Measurements from ENCODE around the gene FAM114A1.

The FAM114A1 gene

DNA sequence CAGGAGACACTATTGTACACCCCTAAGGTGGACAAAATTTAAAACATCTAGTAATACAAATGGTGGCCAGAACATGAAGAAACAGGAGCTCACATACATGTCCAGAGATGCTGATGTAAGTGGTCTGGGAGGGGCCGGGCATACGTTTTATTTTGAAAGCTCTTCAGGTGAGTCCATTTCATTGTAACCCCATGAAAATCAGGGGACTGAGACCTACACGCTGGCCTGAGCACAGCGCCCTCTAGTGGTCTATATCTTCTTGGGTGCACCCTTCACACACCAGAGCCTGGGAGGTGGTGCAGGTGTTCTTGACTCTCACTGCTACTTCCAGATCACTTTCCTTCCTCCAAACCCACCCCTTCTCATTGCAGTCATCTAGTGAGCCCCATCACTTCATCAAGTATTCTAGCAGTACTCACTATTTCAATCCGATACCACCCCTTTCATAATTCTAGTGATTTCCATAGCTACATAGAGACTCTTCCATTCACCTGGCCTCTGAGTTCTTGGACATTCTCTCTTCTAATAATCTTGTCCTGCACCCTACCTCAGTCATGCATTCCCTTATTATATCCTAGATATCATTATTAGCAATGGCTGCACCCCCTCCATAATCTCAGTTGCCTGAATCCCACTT, 6.7 kb upstream of the FAM114A1 start:
- peak; percentile 64 for DNase-seq

DNA sequence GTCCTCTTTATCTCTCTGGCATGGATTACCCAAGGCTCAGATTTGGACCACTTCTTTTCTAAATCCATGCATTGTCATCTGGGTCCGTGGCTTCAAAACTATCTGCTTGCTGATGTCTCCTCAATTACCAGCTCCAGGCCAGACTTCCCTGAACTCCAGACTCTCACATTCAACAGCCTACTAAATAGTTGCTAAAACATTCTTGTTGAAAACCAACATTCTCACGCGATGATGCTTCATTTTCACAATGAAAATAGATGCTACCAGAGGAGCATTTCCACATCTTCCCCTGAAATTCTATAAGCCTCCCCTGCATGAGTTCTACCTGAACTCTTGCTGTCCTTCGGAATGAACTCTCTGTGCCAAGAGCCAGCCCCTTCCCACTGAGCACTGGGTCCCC, 5.8 kb upstream of the FAM114A1 start:
- no peak for DNase-seq

DNA sequence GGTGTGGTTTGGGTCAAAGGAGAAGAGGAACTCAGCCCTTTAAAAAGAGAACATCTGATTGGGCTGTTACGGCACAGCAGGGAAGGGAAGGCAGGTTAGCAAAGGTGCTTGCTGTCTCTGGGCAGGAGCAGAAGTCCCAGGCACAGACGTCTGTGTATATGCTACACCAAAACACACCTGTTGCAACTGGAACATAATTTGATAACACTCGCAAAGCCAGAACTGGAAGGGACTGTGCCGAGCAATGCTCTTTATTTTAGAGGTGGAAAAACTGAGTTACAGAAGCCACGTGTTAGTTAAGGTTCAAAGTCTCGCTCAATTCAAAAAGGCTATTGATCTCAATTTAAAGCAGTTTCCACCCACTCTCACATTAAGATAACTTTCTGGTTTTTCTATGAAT, 2.2 kb upstream of the FAM114A1 start:
- DNase-seq = no peak

DNA sequence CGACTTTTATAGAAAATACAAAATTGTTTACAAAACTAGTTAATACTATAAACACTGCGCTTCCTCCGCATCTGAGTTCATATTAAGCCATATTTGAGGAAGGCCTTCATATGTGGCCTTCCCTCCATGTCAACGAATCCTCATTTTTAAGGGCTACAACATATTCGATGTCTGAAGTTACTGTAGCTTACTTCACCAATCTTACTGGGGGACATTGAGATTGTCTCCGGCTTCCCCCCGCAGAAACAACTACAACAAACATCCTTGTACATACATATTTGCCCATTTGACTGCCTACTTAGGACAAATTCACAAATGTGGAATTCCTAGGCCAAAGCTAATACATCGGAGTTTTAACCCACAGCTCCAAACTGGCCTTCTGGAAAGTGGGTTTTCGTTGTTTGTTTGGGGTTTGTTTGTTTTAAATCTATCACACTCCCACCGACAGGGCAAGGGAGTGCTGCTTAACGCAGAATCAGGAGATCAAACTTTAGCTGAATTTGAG, 581 bp upstream of the FAM114A1 start:
- DNase-seq = no peak

DNA sequence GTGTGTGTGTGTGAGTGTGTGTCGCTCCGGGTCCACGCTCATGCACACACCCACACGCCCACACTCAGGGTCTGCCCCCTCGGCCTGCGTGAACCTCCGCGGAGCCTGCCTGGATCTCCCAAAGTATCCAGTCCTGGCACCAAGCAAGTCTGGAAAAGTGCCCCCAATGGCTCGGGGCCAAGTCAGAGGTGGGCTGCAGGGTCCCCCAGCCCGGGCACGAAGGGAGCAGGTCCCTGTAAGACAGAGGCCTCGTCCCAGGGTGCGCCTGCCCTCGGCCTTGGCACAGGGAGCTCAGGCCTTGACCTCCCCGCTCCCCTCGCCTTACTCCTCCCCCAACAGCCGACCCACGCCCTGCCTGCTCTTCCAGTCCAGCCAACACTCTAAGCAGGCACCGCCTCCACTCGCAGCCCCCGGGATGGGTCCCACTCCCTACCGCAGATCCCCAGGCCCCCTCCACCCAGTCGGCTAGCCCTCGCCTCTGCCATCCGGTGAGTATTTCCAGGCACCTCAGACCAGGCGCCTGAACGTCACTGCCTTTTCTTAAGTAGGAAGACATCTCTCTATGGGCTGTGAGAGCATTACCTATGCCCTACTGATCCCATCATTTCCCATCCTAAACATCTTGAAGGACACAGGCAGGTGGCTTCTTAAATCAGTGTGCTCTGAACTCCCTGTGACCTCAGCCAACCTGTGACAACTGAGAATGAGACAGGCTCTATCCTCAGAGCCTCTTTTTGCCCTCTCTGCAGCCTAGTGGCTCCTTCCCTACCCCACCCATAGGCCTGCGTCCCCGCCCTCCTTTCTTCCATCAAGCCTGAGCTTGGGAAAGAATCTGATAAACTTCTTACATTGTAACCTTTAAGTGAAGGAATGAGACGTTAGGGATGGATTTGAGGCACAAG, 704 bp downstream of the FAM114A1 start:
- no peak for DNase-seq

DNA sequence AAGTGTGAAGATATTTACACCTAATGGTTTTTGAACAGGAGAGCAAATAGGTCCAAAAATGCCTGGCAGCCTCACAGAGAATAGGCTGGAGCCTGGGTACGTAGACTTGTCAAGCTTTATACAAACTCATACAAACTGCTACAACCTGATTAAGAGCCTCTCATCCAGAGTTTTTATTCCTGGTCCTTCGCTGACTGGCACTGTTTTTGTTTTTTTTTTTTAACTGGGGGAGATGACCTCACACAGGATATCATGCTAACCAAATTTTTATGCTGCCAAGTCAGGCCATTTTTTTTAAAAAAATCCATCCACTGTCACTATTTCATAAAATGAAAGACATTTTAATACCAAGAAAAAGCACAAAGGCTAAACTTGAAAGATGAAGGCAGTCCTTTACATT, 1.9 kb downstream of the FAM114A1 start:
- no peak for DNase-seq

DNA sequence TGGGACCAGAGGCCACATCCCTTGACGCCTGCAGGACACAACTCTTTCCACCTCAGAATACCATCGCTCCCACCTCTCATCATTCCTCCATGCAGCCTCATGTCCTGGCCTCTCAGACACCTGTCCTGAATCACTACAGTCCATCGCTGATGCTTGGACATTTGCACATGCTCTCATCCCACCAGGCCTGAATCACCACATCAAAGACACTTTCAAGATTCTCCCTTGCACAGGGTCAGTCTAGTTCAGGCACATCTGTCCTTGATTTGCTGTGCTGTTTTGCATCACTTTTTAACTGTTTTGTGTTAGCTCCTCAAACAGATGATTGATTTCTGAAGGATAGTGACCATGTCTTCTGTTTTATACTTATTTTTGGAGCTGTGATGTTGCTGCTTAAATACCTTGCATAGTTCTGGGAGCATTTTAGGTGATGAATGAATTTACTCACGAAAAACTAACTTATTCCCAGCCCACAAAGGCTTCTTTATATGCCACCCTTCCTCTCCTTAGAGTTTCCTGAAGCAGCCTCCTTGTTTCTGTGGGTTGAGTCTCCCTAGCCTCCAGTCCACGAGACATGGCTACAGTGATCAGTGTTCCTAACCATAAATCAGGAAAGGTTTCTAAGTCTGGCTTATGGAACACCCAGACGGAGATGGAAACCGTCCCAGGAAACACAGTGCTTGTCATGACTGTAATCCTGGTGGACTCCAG, 2.6 kb downstream of the FAM114A1 start:
- no peak for DNase-seq

DNA sequence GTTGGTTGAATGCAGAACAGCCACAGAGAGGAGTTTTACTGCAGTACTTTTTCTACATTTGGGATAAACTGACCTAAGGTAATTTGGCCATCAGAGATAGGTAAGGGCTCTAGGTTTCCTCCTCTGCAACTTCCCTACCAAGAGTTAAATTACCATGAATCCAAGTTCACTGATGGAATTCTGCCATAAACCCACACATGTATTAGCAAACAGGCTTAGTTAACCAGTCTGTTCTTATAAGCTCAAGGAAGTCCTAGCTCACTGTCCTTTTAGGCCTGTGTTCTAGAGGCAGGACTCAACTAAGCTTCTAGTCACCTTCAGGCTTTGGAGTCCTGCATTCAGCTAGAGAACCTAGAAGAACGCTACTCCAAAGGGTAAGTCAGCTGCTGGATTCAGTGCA, 4.0 kb downstream of the FAM114A1 start:
- DNase-seq = no peak

DNA sequence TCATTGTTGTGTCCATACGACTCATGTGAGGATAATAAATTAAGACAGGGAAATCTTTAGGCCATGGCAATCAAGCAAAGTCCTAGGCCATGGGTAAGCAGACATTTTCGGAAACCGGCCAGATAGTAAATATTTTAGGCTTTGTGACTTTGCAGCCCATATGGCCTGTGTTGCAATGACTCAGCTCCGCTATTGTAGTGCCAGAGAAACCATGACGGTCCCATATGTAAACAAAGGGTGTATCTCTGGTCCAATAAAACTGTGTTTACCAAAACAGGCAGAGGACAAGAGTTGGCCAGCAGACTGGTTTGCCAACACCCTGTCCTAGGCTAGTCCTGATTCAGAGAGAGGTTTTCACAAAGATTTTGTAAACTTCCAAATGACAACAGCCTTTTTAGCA, 5.0 kb downstream of the FAM114A1 start:
- no peak for DNase-seq

DNA sequence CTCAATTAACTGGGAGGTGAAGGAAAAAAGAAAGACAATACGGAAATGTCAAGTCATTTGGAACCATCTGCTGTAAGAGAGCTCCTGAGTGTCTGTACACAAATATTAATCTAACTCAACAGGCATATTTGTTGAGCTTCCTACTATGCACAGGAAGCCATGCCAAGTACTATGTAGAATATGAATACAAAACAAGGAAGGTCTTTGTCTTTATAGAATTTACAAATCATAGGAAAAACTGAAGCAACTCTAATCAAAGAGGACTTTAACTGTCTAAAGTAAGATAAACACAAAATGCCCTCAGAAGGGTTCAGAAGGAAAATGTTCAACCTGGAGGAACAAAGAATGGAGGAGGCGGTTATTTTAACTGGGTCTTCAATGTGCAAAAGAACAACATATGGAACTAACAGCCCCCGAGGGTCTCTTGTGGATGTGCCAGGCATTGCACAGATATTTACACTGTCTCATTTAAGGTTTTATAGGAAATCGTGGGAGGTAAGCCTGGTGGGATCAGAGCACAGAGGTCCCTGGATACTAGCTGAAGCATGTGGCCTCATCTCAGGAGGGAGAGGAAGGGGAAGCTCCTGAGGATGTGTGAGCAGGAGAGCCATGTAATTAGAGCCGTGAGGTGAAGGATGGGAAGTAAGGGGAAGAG, 5.8 kb downstream of the FAM114A1 start:
- DNase-seq = no peak

DNA sequence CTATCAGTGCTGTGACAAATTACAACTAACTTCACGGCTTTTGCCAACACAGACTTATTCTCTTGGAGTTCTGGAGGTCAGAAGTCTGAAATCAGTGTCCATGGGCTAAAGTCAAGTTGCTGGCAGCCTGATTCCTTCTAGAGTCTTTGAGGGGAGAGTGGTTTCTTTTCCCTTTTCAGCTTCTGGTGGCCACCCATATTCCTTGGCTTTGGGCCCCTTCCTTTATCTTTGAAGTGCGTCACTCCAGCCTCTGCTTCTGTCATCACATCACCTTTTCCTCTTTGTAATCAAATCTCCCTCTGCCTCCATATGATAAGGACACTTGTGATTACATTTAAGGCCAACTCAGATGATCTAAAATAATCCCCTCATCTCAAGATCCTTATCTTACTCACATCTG, 9.0 kb downstream of the FAM114A1 start:
- DNase-seq = no peak

DNA sequence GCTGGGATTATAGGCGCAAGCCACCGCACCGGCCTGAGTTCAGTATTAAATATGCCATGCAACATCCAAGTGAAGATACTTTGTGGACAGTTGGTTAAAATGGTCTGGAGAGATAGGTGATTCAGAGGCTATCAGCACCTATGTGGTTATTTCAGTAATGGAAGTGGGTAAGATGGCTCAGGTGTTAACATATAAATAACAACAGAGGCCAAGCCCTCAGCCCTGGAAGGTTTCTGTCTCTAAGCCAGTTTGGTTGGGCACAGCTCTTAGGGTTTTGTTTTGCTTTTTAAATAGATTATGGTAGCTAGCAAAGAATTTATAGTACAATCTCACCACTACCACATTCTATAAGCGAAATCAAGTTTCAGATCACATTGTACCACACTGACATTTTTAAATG, 16.6 kb downstream of the FAM114A1 start:
- no peak for DNase-seq

DNA sequence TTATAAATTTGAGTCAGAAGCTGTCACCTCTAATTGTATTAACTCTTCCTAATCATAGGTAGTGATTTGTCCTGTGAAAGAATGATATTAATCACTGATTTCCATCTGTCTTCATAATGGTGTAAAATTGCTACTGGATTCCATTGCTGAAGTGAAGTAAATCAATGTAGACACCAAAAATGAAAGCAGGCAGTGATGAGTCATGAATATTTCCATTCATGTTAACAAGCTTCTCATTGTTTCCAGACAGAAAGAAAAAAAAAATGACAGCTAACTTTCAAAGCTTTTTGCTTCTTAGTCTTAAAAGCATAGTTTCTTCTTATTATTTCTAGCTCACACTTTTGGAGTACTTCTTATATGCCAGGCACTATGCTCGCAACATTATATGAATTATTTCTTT, 21.5 kb downstream of the FAM114A1 start:
- DNase-seq = no peak

DNA sequence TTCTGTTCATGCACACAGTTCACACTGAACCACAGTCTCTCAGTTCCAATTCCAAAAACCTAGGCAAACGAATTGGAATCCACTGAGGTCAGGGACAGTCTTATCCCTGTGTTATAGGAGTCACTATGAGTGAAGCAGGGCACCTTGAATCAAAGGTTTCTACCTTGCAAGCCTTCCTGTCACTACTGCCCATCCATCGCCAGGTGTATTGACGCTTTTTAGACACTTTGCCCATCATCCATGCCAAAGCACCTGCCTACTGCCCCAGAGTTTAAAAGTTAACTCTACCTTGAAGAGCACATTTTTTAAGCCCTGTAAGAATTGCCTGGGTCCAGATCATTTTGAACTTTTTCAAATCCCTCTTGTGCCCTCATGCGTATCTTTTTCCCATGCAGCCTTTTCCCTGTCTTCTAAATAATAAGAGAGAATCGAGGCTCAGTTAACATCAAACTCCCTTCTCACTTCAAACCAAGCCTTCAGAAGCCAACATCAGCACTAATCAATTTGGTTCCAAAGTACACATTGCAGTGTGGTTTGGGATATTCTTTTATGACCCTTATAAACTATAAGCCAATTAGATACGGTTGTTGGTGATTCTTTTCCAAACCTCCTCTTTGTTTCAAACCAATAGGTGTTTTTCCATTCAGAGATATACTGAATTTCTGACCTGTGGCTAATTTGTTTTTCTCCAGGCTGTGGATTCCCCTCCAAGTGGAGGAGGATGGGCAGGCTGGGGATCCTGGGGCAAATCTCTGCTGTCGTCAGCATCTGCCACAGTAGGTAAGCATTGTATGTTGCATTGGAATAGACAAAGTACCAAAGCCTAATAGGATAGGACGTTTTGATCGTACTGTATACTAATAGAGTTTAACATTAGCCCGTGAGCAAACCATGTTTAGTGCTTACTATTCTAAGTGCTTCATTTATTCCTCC, 23.7 kb downstream of the FAM114A1 start:
- no peak for DNase-seq

DNA sequence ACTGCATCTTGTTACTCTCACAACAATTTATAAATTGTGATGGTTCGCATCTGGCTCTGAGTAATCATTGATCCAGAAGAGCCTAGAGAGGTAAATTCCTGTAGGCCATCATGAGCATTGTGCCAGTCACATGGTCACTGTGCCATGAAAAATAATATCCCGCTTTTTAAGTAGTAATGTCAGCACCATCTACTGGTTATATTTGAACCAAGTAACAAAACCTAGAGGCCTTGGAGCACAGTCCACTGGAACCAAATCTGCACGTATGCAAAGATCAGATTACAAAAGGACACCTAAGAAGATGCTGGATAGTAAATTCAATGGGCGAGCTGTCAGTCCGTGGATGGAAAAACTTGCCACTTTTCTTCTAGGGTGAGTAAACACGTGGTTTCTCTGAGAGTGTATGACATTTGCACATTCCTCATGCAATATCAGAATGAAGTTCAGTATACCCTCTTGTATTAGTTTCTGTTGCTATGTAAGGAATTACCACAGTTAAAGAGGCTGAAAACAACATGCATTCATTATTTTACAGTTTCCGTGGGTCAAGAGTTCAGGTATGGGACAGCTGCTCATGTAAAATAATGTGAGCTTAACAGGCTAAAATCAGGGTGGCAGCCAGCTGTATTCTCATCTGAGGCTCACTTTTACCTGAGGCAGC, 26.8 kb downstream of the FAM114A1 start:
- no peak for DNase-seq

DNA sequence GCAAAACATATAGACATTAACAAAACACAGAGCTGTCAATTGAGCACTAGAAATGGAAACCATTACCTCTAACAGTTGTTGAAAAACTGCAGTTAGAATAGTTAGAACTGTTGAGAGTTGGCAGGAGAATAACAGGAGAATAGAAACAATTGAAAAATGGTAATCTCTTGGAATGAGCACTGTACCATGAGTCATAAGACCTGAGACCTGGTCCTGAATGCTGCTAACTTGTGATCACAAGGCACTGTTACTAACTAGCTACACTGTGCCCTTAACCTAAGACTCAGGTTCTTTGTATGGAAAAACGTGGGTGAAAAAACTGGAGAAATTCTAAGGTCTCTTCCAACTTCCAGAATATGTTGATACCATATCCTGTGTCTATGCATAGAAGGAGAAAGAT, 29.3 kb downstream of the FAM114A1 start:
- DNase-seq = no peak

DNA sequence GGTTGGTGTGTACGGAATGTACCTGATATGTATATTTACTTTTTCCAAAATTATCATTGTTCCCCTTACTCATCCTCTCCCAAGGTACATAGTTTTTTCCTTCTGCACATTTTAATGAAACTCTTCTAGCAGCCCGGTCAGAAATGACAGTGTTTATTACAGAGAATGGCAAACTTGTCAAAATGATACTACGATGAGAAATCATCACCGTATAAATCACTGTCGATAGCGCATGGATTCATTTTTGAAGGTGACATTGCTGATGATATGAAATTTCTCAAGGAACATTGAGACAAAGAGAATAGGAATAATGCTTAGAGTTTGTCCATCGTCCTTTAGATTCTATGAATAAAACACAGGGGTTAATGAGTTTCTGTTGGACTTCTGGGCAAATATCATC, 30.6 kb downstream of the FAM114A1 start:
- no peak for DNase-seq

DNA sequence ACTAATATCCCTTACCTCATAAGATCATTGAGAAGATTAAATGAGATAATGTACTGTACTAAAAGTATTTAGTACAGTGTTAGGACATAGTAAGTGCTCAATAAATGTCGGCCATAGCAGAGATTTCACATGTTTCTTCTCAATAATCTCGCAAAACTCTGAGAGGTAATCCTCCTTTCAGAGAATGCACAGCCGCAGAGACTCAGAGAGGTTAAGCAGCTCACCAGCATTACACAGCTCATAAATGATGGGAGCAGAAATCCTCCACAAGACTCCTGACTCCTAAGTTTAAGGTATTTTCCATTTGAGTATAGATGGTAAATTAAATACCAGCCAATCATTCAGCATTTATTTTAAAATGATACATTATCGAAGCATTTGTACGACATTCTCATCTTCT, 34.6 kb downstream of the FAM114A1 start:
- no peak for DNase-seq

DNA sequence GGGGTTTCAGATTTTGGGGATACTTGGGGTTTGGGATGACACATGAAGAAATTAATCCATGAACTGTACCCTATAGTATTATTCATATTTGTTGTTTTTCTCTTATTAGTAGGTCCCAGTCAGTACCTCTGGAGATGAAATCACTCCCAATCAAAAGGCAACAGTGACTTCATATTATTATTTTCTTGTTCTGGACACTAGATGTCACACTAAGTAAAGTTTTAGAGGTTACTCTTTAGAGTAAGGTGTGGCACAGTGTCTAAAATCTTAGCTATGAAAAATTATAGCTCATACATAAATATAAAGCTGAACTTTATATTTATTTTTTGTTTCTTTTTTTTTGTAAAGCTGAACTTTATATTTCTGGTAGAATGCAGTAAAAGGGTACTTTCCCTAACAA, 35.1 kb downstream of the FAM114A1 start:
- DNase-seq = no peak

DNA sequence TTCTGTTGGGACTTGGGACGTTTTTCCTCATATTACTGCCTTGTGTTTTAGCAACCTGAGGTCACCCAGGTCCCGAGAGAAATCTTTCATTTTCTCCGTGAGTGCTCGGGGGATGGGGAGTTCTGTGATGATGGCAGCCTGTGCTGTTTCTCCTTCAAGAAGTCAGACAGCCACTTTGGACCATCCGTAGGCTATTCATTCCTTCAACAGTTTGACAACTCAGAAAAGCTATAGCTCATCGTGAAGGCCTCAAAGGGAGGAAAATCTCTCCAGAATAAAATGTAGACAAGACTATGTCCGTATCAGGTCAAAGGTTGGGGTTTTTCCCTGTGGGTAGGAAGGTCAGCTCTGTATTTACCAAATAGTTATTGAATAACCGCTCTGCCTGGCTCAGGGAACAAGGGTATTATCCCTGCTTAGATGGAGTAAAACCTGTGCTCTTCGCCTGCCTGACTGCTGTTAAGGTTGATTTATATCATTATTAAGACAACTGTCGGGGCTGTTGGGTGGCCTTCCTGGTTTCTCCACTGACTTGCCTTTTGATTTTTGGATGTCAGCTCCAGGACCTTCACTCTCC, 36.6 kb downstream of the FAM114A1 start:
- no peak for DNase-seq

DNA sequence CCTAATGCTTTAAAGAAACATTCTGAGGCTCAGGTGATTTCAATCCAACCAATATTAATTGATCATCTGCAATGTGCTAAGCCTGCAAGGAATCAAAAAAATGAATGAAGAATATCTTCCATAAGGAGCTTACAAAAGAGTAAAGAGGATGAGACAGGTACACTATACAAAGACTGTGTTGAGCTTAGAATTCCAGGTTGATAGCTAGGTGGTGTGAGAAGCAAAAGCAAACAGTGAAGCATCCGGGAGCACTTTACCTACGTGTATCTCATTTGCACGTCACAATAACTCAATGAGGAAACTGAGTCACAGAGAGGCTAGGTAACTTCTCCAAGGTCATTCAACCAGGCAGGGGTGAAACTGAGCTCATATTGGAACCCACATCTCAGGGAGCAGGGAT, 37.1 kb downstream of the FAM114A1 start:
- DNase-seq = no peak

All from activated gamma-delta T cell treated with Interleukin-2 at 50 U/mL for 16 hours (primary cell).